Inferior parietal cortex (tissue), 1 donor: ENCODE results near the gene MRPL4.
"Not testable (repeated sequence)": the region's sequence is repeated elsewhere in the genome, so short reads cannot be mapped to it uniquely, and the experiment has no call there.

Experiments used
- DNase-seq: peaks from one replicate; pipeline ENCODE4 v3.0.0-alpha.2; 2016; ENCODE audit errors: extremely low spot score

Gene MRPL4

GRCh38 chr19:10230173-10230860, 21.7 kb upstream of the MRPL4 start:
- DNase-seq: no peak

DNA sequence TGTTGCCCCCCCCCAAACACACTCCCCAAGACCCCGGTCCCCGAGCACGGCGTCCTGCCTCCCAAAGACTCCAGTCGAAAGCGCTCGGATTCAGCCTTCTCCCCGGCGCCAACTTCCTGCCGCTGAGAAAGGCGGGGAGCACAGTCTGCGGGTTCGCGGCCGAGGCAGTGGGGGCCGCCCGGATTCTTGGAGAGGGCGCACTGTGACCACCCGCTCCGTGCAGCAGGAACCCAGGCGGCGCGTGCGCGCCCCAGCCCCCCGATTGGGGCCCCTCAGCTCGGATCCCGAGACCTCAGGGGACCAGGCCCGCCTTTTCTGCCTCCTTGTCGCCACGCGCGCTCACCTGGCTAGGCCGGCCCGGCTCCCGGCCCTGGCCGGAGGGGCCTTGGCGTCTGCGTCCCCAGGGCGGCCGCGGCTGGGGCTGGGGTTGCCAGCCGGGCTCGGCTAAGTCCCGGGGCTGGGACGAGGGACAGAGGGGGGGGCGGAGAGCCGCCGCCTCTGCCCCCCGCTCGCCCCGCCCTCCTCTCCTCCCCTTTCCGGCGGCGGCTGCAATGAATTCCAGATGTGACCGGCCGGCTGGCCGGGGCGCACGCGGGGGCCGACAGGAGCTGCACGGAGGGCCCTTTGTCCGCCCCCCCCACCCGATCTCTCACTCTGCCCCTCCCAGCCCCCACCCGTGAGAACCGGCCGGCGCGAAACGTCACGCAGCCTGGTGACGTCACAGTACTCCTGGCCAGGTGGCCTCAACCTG, 21.0 kb upstream of the MRPL4 start, which contains the start of gene S1PR2:
Gene S1PR2 (minus strand): TSS at position 471 of the 751 bp plus-strand sequence. CDS start 6,426 bp downstream, outside the sequence.
- DNase-seq: no peak

GRCh38 chr19:10231612-10232228, 20.3 kb upstream of the MRPL4 start:
- DNase-seq: no peak

- no peak for DNase-seq
Measured at GRCh38 chr19:10233946-10234345, 18.1 kb upstream of the MRPL4 start.

DNA sequence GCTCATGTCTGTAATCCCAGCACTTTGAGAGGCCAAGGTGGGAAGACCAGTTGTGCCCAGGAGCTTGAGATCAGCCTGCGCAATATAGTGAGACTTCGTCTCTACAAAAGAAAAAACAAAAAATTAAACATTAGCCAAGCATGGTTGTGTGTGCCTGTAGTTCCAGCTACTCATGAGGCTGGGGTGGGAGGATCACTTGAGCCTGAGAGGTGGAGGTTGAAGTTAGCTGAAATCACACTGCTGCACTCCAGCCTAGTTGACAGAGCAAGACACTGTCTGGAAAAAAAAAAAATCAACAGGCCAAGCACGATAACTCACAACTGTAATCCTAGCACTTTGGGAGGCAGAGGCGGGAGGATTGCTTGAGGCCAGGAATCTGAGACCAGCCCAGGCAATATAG, 17.0 kb upstream of the MRPL4 start:
- DNase-seq: no peak

DNA sequence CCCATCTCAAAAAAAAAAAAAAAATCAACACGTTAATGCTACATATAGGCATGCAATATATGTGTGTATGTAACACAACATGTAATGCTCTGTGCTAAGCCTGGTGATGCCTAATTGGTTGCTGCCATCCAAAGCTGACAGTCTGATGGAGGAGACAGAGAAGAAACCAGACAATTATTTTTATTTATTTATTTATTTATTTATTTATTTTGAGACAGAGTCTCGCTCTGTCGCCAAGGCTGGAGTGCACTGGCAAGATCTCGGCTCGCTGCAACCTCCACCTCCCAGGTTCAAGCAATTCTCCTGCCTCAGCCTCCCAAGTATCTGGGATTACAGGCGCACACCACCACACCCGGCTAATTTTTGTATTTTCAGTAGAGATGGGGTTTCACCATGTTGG, 16.6 kb upstream of the MRPL4 start:
- not testable (repeated sequence) for DNase-seq

DNA sequence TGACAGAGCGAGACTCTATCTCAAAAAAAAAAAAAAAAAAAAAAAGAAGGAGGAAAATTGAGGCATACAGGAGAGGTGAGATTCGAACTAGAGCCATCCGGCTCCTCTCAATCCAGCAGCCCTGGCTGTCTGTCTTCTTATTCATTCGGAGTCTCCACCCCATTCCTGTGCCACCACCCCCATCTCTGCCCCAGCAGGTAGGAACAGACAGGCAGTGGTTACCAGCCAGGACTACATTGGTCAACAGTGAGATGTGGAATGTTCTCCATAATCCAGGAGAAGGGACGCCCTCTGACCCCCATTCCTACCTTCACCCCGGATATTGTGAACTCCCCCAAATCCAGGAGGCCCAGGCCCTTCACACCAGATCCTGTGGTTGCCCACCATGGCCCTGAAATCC, 14.3 kb upstream of the MRPL4 start:
- DNase-seq: no peak

GRCh38 chr19:10238172-10238783, 13.7 kb upstream of the MRPL4 start:
- no peak for DNase-seq

GRCh38 chr19:10241826-10242449, 10.1 kb upstream of the MRPL4 start:
- not testable (repeated sequence) for DNase-seq

DNA sequence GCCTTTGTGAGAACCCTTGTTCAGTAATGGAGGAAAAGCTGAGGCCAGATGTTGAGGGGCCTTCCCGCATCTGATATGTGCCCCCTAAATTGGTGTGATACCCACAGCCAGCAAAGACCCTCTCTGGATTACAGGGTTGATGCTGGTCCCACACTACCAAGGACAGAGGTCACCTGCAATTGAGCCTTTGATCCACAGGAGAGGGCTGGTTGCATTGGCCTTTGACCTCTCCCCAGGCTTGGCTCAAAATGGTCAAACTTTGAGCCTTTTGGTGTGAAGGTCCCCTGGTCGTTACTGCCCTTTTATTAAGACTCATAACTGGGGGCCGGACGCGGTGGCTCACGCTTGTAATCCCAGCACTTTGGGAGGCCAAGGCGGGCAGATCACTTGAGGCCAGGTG, 8.4 kb upstream of the MRPL4 start:
- no peak for DNase-seq

GRCh38 chr19:10245189-10245939, 6.7 kb upstream of the MRPL4 start:
- DNase-seq: no peak

DNA sequence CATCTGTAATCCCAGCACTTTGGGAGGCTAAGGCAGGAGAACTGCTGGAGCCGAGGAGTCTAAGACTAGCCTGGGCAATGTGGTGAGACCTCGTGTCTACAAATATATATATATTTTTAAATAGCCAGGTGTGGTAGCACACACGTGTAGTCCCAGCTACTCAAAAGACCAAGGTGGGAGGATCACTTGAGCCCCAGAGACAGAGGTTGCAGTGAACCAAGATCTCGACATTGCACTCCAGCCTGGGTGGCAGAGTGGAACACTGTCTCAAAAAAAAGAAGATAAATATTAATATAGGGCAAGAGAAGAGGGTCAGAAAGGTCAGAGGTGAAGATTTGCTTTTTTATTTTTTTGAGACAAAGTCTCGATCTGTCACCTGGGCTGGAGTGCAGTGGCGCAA, 5.5 kb upstream of the MRPL4 start:
- no peak for DNase-seq

- no peak for DNase-seq
Measured at GRCh38 chr19:10252707-10253106, 693 bp downstream of the MRPL4 start.

DNA sequence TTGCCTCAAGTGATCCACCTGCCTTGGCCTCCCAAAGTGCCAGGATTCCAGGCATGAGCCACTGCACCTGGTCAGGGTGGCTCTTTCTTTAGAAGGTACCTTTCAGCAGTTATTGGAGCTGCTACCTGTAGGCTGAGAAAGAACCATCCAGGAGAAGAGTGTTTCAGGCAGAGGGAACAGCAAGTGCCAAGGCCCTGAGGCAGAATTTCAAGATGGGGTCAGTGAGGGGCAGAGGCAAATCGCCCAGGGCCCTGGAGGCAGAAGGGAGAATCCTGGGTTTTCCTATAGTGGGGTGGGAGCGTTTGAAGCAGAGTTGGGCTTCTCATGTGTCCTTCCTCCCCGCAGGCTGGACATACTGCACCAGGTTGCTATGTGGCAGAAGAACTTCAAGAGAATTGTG, 2.2 kb downstream of the MRPL4 start:
- DNase-seq: no peak

DNA sequence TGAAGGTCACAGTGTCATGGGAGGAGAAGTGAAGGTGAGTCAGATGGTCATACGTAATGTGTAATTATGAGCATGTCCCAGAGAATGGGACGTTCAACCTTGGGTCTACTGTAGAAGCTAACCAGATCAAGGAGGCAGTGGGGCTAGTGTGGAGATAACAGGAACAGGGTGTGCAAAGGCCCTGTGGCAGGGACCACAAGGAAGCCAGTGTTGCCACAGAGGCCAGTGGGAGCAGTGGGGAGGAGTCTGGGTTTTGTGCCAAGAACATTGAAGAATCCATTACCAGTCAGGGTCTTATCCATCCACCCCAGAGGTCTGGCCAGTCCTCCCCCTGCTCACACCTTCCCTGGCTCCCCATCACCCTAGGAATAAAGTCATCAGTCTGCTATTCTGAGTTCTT, 3.3 kb downstream of the MRPL4 start:
- no peak for DNase-seq

- no peak for DNase-seq
Measured at GRCh38 chr19:10256551-10256950, 4.5 kb downstream of the MRPL4 start.

GRCh38 chr19:10256970-10257615, 5.1 kb downstream of the MRPL4 start:
- no peak for DNase-seq

GRCh38 chr19:10258080-10258710, 6.2 kb downstream of the MRPL4 start:
- DNase-seq: no peak

GRCh38 chr19:10259162-10259905, 7.3 kb downstream of the MRPL4 start:
- peak; percentile 79 for DNase-seq
